DND-41 (cell line): Measurements from ENCODE around the gene DIAPH3.

Source experiments
- CTCF ChIP-seq: IDR thresholded peaks from 2 replicates; pipeline ENCODE4 v1.5.1; 2012; ENCODE audit warnings: borderline replicate concordance, low read length, moderate library complexity, mild to moderate bottlenecking; ENCODE audit not compliant: poor library complexity, severe bottlenecking; ENCODE audit errors: extremely low read depth
- EZH2 ChIP-seq: IDR thresholded peaks from 3 replicates; pipeline ENCODE4 v1.6.1; 2012; ENCODE audit warnings: borderline replicate concordance, low read depth, mild to moderate bottlenecking, moderate library complexity, low read length, inconsistent platforms; ENCODE audit not compliant: severe bottlenecking

- TF ChIP-seq CTCF: no peak
- no peak for TF ChIP-seq EZH2
Measured at GRCh38 chr13:59963827-59964226, 199.9 kb downstream of the DIAPH3 start.
